Measurements from ENCODE around the gene CALHM5.

Gene CALHM5

GRCh38 chr6:116512111-116512559 lies 696 bp downstream of the CALHM5 start:
- no peak for DNase-seq

- DNase-seq: no peak
Observed at GRCh38 chr6:116512734-116513133, 1.3 kb downstream of the CALHM5 start.

GRCh38 chr6:116513224-116513875 lies 1.9 kb downstream of the CALHM5 start:
- DNase-seq: no peak

- DNase-seq: no peak
Observed at GRCh38 chr6:116514111-116514510, 2.7 kb downstream of the CALHM5 start.

- no peak for DNase-seq
Observed at GRCh38 chr6:116515141-116515540, 3.7 kb downstream of the CALHM5 start.

GRCh38 chr6:116518621-116519368 lies 7.4 kb downstream of the CALHM5 start:
- DNase-seq: no peak

- DNase-seq: no peak
Observed at GRCh38 chr6:116522896-116523295, 11.5 kb downstream of the CALHM5 start.

- no peak for DNase-seq
Observed at GRCh38 chr6:116524236-116524635, 12.8 kb downstream of the CALHM5 start.

GRCh38 chr6:116528133-116528532 lies 16.7 kb downstream of the CALHM5 start:
- DNase-seq: no peak

- DNase-seq: no peak
Observed at GRCh38 chr6:116528780-116529179, 17.3 kb downstream of the CALHM5 start.

GRCh38 chr6:116529466-116530290 lies 18.2 kb downstream of the CALHM5 start:
- no peak for DNase-seq

GRCh38 chr6:116530436-116530835 lies 19.0 kb downstream of the CALHM5 start:
- DNase-seq: no peak

GRCh38 chr6:116531675-116532570 lies 20.5 kb downstream of the CALHM5 start:
- DNase-seq: peak; percentile 9

- no peak for DNase-seq
Observed at GRCh38 chr6:116533233-116533957, 22.0 kb downstream of the CALHM5 start.

- no peak for DNase-seq
Observed at GRCh38 chr6:116535109-116535508, 23.7 kb downstream of the CALHM5 start.

GRCh38 chr6:116536216-116536621 lies 24.8 kb downstream of the CALHM5 start:
- DNase-seq: no peak

- no peak for DNase-seq
Observed at GRCh38 chr6:116542426-116542825, 31.0 kb downstream of the CALHM5 start.

GRCh38 chr6:116543149-116543548 lies 31.7 kb downstream of the CALHM5 start:
- DNase-seq: no peak

- no peak for DNase-seq
Observed at GRCh38 chr6:116545651-116546050, 34.2 kb downstream of the CALHM5 start, which contains the start of gene TRAPPC3L. Gene TRAPPC3L (minus strand): TSS chr6:116545684. CDS start chr6:116545514, 170 bp downstream.

GRCh38 chr6:116547358-116547757 lies 35.9 kb downstream of the CALHM5 start:
- no peak for DNase-seq

- DNase-seq: no peak
Observed at GRCh38 chr6:116550796-116551195, 39.4 kb downstream of the CALHM5 start.

GRCh38 chr6:116553451-116553850 lies 42.0 kb downstream of the CALHM5 start, which contains the start of gene CALHM4:
Gene CALHM4 (plus strand): TSS chr6:116553751. CDS start chr6:116553794, 43 bp downstream.
- DNase-seq: no peak
